A549 (cell line): Measurements from ENCODE around the gene TMEM272.

Experiments used
- BHLHE40 ChIP-seq: IDR thresholded peaks from 2 replicates; pipeline ENCODE4 v1.6.1; 2012; ENCODE audit warnings: low read depth, low read length, inconsistent platforms
- CHD2 ChIP-seq: fragments of 150-350 bp; IDR thresholded peaks from 2 replicates; pipeline ENCODE4 v1.6.1; 2014; ENCODE audit warnings: low read length; ENCODE audit not compliant: partially characterized antibody
- CTCF ChIP-seq: fragments of >200 bp; sonication (Bioruptor Twin); formaldehyde crosslinking; IDR thresholded peaks from 3 replicates; pipeline ENCODE4 v1.5.1; 2016
- ELK1 ChIP-seq: fragments of 150-350 bp; IDR thresholded peaks from 2 replicates; pipeline ENCODE4 v1.6.1; 2014; ENCODE audit warnings: low read depth, mild to moderate bottlenecking, low read length
- EP300 ChIP-seq, 2 experiments: fragments of >200 bp; sonication (Bioruptor Twin); formaldehyde crosslinking; IDR thresholded peaks; 2 replicates in 1 of 2; 3 replicates in 1 of 2; pipeline ENCODE4 v1.6.1; 2016 to 2017
- HMGXB4 ChIP-seq: fragments of 250-450 bp; sonication (Bioruptor Pico); IDR thresholded peaks from 2 replicates; pipeline ENCODE4 v1.5.0; 2021; ENCODE audit warnings: mild to moderate bottlenecking, moderate library complexity, borderline replicate concordance
- MAFK ChIP-seq: fragments of 450-650 bp; IDR thresholded peaks from 2 replicates; pipeline ENCODE4 v1.6.1; 2014; ENCODE audit not compliant: partially characterized antibody
- MAZ ChIP-seq: fragments of 150-350 bp; IDR thresholded peaks from 2 replicates; pipeline ENCODE4 v1.6.1; 2014; ENCODE audit warnings: antibody characterized with exemption, low read depth, low read length, borderline replicate concordance
- NPAS2 ChIP-seq: fragments of 250-450 bp; sonication (Bioruptor Pico); IDR thresholded peaks from 2 replicates; pipeline ENCODE4 v1.8.0; 2022; ENCODE audit warnings: mild to moderate bottlenecking, moderate library complexity, borderline replicate concordance
- POLR2A ChIP-seq: IDR thresholded peaks from 2 replicates; pipeline ENCODE4 v1.6.1; 2012; ENCODE audit warnings: mild to moderate bottlenecking, low read length
- RFX5 ChIP-seq: fragments of 450-650 bp; IDR thresholded peaks from 2 replicates; pipeline ENCODE4 v1.7.1; 2014; ENCODE audit warnings: antibody characterized with exemption, mild to moderate bottlenecking, moderate library complexity
- SMC3 ChIP-seq: fragments of >200 bp; sonication (Bioruptor Twin); formaldehyde crosslinking; IDR thresholded peaks from 3 replicates; pipeline ENCODE4 v1.6.1; 2018; ENCODE audit warnings: inconsistent platforms
- TFCP2L1 ChIP-seq: fragments of 250-450 bp; sonication (Bioruptor Pico); IDR thresholded peaks from 2 replicates; pipeline ENCODE4 v1.5.0; 2021; ENCODE audit warnings: mild to moderate bottlenecking

GRCh38 chr13:51861723-51862300, 16.8 kb upstream of the TMEM272 start, which contains the start of gene CCDC70:
- TF ChIP-seq CTCF: no peak
- TF ChIP-seq EP300 (IDR thresholded peaks at IDR 0.05): no peak
- TF ChIP-seq POLR2A: no peak
- no peak for TF ChIP-seq SMC3
- TF ChIP-seq CHD2: no peak
- TF ChIP-seq ELK1: no peak
- TF ChIP-seq HMGXB4 (CRISPR knock-in tag): no peak
- TF ChIP-seq RFX5: no peak
- no peak for TF ChIP-seq MAFK
- no peak for TF ChIP-seq NPAS2 (CRISPR knock-in tag)
- no peak for TF ChIP-seq TFCP2L1 (CRISPR knock-in tag)
- no peak for TF ChIP-seq MAZ
- TF ChIP-seq BHLHE40: no peak
